ENCODE results near the gene ZNF138.

DNA sequence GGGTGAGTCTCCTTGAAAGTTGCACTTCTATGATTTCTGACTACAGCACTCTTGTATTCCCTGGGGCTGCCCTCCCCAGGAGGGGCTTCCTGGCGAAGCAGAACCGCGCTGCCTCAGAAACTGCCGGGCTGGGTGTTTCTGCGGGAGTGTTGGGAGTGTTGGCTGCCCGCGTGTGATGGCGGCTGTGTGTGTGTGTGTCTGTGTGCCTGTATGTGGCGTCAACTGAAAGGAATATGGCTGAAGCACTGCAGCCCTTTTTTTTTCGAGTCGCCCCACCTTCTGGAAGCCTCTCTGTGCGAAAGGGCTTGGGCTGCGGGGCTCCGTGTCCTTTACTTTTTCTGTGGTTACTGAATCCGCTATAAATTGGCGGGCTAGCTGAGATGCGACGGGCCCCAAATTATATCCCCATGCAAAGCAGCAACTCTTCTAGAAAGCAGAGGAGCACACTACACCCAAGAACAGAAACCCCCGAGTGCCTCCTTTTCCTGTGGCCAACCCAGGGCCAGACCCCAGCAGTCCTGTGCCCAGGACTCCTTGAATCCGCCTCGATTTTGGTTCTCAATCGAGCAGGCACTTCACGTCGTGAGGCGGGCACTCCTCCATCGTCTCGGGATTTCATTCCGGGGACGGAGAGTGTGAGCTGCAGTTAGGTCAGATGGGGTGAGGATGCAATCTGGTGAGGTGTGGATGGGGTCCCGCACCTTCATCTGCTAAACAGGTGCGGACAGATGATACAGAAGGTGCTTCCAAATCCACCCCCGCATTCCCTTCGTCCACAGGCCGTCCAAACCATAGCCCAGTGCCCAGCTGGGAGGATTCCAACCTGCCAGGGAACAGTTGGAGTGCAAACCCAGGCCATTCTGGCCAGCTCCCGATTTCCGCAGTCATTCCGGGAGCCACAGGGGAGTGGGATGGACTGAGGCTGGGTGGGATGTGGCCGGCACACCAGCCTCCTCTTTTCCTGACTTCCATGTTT is 86.4 kb downstream of the ZNF138 start:
- TF ChIP-seq RAD21 (IDR thresholded peaks at IDR 0.05; ENCODE audit: insufficient read depth, low read depth, low read length) = no peak
- no peak for TF ChIP-seq CTCF (IDR thresholded peaks at IDR 0.05 in 2 of 3, conservative IDR thresholded peaks at IDR 0.05 in 1 of 3; ENCODE audit: control insufficient read depth in 2 of 3, extremely low read depth in 1 of 3, insufficient read depth in 1 of 3, low read depth in 3 of 3, low read length in 3 of 3)
- TF ChIP-seq POLR2AphosphoS5 (IDR thresholded peaks at IDR 0.05; ENCODE audit: low read length) = no peak
- TF ChIP-seq PML (IDR thresholded peaks at IDR 0.05; ENCODE audit: low read length) = no peak
- TF ChIP-seq, protein P1, sequence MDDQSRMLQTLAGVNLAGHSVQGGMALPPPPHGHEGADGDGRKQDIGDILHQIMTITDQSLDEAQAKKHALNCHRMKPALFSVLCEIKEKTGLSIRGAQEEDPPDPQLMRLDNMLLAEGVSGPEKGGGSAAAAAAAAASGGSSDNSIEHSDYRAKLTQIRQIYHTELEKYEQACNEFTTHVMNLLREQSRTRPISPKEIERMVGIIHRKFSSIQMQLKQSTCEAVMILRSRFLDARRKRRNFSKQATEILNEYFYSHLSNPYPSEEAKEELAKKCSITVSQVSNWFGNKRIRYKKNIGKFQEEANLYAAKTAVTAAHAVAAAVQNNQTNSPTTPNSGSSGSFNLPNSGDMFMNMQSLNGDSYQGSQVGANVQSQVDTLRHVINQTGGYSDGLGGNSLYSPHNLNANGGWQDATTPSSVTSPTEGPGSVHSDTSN (IDR thresholded peaks at IDR 0.05; ENCODE audit: insufficient replicate concordance, low read depth, low read length) = no peak
- TF ChIP-seq PAX8 (IDR thresholded peaks at IDR 0.05) = no peak
- no peak for TF ChIP-seq POLR2A (IDR thresholded peaks at IDR 0.05; ENCODE audit: low read depth, low read length)
- TF ChIP-seq ZNF274 (IDR thresholded peaks at IDR 0.05; ENCODE audit: insufficient read depth, insufficient read length) = no peak
- no peak for TF ChIP-seq DPF2 (IDR thresholded peaks at IDR 0.05)
